ENCODE data around the gene CTSF.
"Not testable (repeated sequence)": the region's sequence is repeated elsewhere in the genome, so short reads cannot be mapped to it uniquely, and the experiment has no call there.

Gene CTSF

DNA sequence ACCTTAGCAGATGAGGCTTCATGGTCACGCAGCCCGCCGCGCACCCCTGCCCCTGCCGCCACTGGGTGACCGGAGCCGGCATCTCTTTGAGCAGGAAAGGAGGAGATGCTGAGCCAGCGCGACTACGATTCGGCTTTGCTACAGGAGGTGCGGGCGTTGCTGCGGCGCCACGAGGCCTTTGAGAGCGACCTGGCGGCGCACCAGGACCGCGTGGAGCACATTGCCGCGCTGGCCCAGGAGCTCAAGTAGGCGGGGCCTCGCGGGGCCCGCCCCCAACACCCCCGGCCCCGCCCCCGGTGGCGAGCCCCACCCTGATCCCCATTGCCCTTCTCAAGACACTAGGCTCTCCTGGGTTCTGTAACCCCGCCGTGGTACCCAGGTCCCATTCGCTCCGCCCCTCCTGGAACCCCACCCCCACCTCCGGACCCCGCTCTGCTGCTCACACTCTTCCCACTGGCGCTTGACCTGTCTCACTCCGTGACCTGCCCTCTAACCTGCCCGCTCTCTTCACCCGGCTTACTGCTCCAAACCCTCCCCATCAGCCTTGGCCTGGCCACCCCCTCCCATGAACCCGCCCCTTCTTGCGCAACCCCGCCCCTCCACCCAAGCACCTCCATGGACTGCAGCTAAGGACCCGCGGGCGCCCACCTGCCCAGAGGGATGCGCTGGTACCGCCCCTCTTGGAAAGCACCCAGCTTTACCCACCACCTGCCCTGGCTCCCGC lies 9.1 kb downstream of the CTSF start:
- DNase-seq (ENCODE audit: low read depth): no peak

DNA sequence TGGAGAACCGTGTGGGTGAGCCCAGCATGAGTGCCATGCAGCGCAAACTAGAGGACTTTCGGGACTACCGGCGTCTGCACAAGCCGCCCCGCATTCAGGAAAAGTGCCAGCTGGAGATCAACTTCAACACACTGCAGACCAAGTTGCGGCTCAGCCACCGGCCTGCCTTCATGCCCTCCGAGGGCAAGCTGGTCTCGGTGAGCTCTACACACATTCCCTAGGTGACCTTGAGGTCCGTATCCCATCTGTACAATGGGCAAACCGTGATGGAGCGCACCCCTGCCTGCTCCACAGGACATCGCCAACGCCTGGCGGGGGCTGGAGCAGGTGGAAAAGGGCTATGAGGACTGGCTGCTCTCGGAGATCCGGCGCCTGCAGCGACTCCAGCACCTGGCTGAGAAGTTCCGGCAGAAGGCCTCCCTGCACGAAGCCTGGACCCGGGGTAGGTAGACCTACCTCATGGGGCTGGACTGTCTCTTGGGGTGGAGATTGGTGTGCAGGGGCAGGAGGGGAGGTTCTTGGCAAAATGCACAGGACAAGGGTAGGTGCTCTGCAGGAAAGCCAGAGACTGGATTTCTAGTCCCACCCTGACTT lies 10.6 kb downstream of the CTSF start:
- no peak for DNase-seq (ENCODE audit: low read depth)

DNA sequence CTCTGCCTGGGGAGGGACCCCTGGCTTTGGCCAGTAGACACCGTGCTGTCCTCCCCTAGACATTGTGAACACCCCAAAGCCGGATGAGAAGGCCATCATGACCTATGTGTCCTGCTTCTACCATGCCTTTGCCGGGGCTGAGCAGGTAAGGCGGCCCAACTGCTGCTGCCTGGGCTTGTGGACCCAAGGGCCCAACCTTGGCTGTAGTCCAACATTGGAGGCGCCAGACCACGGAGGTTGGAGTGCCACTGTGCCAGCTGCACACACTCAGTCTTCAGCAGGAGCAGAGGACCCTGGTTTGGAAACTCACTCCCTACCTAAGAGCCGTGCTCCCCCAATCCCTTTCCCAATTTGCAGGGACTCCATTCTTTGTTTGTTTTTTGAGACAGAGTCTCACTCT lies 12.3 kb downstream of the CTSF start:
- no peak for DNase-seq (ENCODE audit: low read depth)

DNA sequence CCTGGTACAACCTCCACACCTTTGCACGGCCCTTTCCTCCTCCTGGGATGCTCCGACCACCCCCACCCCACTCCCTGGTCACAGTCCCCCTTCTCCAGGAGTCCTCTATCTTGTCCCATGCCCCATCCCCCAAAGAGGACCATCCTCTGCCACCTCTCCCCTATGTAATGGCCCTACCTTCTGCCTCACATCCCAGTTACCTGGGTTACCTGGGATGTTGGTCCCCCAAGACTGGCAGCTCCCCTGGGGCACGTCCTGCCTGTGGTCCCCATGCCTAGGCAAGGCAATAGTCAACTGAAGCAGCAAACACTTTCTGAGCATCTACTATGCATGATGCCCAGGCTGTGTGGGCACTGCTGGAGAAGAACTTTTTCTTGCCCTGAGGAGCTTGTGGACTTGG lies 13.0 kb downstream of the CTSF start:
- no peak for DNase-seq (ENCODE audit: low read depth)

DNA sequence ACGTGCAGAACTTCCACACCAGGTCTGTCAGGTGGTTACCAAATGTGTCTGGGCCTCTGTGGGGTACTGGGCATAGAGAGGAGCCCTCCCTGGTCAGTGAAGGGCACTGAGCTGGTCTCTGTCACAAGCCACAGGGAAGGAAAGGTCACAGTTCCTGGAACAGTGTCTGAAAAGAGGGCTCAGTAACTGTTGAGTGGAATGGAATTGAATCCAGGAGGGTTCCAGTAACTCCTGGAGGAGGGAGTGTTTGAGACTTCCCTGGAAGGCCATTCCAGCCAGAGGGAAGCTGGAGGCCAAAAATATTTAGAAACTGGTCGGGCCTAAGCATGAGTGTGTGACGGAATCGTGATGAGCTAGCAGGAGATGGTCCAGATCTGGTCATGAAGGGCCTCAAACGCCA lies 13.8 kb downstream of the CTSF start:
- no peak for DNase-seq (ENCODE audit: low read depth)

DNA sequence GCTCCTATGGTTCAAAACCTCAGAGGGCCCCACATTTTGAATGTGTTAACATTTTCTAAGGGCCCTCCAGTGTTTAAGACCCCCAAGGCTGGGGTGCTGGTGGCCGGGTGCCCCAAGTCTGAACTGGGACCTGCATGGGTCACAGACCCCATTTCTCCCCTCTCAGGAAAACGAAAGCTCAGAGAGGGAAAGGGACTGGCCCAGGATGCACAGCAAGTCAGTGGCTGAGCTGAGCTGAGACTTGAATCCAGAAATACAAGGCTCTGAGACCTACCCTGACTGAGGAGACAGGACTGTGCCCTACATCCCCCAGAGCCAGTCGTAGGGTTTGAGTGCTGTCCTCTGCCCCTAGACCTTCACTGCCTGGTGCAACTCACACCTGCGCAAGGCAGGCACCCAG lies 17.5 kb downstream of the CTSF start:
- DNase-seq (ENCODE audit: low read depth): no peak

DNA sequence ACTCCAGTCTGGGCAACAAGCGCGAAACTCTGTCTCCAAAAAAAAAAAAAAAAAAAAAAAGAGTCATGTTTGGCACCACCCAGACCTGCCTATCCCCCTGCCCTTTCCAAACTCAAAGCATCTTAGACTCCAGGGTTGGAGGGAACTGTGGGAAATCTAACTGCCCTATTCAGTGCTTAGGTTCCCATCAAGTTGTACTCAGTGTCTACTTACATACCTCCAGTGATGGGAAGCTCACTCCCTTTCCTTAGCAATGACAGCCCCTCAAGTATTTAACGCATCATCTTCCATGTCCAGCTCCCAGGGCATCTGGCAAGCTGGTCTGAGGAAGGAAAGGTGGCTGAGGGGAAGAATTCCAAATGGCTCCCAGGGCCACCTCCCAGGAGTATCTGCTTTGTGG lies 18.7 kb downstream of the CTSF start:
- DNase-seq (ENCODE audit: low read depth): no peak

DNA sequence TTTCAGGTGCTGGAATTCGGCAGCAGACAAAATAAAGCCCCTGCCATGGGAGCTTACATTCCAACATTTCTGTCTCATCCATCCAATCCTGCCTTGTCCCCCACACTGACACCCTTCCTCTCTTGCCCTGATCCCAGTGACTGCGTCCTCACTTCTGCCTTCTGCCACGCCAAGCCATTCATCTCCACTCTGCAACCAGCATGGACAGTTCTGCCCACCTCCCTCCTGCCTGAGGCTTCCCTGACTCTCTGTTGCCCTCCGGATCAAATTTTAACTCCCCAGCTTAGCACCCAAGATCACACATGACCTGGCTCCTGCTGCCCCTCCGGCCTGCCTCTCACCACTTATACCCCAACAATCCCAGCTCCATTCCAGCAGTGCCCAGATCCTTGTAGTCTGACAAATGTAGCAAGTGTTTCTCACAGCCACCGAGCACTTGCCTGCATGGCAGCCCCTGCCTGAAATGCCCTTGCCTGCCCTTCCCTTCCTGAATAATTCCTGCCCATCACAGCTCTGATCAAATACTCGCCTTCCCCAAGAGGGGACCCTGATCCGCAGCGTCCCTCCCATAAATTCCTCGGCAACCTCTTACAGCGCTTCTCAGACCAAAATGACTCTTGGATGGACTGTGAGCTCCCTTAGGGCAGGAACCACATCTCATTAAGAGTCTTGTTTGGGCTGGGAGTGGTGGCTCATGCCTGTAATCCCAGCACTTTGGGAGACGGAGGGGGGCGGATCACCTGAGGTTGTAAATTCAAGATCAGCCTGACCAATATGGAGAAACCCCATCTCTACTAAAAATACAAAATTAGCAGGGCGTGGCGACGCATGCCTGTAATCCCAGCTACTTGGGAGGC lies 19.4 kb downstream of the CTSF start:
- DNase-seq (ENCODE audit: low read depth): no peak

DNA sequence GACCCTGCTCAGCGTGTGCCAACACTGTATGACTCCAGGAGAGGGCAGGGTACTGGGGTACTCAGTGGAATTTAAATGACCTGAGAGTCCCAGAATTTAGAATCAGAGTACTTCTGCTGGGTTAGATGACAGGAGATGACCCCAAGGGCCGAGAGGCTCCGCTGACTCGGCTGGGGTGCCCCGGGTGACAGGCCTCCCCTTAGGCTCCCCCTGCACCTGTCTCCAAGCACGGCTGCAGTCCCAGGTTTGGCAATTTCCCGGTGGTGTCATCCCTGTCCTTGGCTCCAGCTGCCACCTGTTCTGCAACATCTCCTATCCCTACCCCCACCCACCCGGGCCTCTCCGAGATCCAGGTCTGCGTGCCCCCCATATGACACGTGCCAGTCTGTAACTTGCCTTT lies 20.4 kb downstream of the CTSF start:
- DNase-seq (ENCODE audit: low read depth): no peak

DNA sequence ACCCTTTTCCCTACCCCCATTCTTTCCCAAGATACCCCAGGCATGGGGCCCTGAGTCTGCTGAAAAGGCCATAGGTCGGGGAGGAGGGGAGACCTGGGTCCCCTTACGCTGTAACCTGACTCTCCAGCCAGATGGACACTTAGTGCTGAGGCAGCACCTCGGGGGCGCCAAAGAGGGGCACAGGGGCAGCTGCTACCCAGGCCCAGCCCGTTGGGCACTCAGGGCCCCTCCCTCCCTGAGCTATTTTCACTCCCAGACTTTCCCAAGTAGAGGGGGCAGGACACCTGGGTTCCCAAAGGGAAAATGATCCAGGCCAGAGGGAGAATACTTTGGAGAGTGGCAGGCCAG lies 20.8 kb downstream of the CTSF start:
- no peak for DNase-seq (ENCODE audit: low read depth)

DNA sequence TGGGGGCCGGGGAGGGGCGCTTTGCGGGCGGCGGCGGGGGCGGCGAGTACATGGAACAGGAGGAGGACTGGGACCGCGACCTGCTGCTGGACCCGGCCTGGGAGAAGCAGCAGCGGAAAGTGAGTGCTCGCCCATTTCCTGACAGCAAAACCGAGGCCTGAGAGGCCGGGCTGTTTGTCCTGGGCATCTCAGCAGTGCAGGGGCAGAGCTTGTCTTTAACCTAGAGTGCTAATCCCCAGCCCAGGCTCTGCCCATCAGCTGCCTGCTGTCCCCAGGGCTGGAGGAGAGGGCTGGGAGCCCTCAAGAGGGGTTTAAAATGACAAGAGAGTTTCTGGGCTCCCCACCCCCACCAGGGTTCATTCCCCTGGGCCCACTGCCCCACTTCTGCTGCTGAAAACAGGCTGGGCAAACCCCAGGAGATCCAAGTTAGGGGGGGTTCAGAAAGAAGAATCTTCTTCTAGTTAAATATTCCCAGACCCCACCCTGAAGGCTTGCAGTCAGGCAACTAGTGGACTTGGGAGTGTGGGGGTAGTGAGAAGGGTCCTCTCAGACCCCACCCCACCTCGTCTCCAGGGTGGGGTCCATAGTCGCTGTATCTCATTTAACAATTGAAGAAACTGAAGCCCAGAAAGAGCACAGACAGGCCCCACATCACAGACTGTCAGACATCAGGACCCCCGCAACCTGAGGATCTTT lies 21.3 kb downstream of the CTSF start:
- no peak for DNase-seq (ENCODE audit: low read depth)

DNA sequence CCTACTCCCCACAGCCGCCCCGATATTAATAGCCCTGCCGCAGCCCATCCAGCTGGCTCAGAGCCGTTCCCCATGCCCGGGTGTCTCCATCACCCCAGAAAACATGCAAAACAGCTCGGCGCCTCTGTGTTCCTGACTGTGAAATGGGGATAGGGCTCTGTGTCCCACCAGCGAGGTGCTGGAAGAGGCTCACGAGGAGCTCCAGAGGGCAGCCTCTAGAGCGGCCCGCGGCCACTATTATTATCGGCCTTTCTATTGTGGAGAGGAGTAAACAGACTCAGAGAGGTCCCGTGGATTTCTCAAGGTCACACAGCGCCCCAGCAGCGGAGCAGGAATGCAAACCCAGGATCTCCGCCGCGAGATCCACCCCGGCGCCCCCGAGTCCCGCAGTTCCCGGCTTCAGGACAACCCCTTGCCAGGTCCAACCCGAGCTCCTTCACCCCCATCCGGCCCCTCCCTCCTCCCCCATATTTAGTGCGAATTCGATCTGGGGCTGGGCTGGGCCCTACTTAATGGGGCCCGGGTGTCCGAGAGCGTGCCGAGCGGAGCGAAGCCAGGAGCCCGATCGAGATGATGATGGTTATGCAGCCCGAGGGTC lies 21.9 kb downstream of the CTSF start, which contains the start of gene ACTN3:
TSS of gene ACTN3 (plus strand) at position 536 of the 598 bp plus-strand sequence. CDS start at position 571, 35 bp downstream.
- DNase-seq (ENCODE audit: low read depth): no peak

DNA sequence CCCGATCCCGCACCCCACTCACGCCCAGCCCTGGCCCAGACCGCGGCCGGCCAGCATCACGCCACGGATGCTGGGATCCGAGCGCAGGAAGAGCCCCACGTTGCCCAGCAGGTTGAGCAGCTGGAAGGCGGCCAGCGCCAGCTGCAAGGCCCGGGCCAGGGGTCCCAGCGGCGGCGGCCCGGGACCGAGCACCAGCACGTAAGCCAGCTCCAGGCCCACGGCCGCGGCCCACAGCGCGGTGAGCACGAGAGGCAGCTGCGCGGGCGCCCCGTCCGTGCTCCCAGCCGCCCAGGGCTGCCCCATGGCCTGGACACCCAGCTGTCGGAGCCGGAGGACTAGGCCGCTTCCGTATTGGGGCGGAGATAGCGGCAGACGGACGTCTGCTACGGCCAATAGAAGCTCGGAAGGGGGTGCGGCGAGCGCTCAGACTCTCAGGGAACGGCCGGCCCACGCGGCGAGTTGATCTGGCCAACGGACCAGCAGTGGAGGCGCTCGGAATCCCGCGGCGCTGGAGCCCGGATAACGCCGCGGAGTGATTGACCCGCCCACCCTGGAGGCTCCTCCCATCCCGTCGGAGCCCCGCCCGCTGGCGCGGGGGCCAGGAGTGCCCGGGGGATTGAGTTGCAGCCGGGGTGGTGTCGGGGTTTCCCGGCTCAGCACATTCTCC lies 22.6 kb downstream of the CTSF start, which contains the start of gene ZDHHC24:
TSS of gene ZDHHC24 (minus strand) at position 348 of the 667 bp plus-strand sequence. CDS start at position 303, 45 bp downstream.
- peak; percentile 87 for DNase-seq (ENCODE audit: low read depth)

DNA sequence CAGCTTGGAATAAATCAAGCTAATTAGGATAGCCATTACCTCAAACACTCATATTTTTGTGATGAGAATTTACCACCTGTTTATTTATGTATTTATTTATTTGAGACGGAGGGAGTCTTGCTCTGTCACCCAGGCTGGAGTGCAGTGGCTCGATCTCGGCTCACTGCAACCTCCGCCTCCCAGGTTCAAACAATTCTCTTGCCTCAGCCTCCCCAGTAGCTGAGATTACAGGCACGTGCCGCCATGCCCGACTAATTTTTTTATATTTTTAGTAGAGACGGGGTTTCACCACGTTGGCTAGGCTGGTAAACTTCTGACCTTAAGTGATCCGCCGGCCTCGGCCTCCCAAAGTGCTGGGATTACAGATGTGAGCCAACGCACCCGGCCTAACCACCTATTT lies 23.5 kb downstream of the CTSF start:
- DNase-seq (ENCODE audit: low read depth): not testable (repeated sequence)

DNA sequence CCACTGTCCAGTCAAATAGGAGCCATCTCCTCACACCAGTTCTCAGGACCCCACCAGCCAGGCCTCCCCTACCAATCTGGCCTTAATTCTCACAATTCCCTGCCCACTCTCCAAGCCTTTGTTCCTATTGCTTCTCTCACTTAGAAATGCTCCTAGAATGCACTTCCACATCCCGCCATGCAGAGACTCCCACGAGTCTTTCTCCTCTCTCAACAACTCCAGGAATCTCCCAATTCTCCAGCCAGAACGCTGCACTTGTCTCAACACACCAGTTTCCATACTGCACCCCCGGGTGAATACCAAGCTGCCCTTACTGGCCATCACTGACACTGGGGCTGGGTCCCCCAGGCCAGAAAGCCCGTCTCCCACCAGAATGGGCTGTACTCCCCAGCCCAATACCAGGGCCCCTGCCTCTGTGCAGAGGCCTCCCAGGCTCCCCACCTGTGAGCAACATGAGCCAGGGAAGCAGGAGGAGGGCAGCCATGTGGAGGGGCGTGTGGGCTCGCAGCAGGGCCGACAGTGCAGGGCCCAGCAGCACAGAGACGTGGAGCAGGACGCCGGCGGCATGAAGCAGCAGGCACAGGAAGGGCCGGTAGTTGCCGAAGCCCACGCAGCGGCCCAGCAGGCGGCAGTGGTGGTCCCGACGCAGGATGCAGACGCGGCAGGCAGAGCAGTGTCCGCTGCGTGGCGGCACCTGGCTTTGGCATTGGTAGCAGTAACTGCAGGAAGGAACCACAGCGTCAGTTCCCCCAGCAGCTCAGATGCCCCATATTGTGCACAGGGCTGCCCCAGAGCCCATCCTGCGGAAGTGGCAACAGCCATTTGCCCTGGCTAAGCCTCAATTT lies 24.9 kb downstream of the CTSF start:
- DNase-seq (ENCODE audit: low read depth): no peak

DNA sequence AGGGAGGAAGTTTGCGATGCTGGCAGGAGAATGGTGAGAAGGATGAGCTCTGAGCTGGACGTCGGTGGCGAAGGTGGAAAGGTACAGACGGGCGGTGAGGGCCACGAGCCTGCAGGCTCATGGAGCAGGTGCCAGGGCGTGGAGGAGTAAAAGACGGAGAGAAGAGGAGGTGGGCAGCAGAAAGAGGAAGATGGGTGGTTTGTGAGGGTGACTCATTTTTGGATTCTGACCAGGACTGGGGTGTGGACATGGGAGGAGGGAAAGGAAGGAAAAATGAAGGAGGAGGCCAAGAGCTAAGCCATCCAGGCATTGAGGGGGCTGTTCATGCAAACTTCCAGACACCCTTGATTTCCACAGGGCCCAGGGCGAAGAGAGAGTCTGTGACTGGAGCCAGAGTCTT lies 26.0 kb downstream of the CTSF start:
- no peak for DNase-seq (ENCODE audit: low read depth)

DNA sequence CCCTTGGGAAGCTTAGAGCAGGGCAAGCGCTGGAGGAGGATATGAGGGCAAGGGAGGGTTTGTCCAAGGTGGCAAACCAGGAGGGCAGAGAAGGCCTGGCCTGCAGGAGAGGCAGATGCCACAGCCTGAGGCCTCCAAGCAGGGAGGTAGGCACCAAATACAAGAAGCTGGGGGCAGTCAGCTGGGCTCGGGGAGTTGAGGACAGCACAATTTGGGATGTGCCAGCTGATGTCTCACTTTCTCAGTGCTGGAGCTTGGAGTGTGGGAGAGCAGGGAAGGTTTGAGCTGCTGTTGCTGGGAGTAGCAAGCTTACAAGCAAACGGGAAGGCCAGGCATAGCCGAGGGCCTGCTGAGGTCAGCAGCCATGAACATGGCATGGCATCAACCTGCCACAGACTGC lies 26.5 kb downstream of the CTSF start:
- no peak for DNase-seq (ENCODE audit: low read depth)

DNA sequence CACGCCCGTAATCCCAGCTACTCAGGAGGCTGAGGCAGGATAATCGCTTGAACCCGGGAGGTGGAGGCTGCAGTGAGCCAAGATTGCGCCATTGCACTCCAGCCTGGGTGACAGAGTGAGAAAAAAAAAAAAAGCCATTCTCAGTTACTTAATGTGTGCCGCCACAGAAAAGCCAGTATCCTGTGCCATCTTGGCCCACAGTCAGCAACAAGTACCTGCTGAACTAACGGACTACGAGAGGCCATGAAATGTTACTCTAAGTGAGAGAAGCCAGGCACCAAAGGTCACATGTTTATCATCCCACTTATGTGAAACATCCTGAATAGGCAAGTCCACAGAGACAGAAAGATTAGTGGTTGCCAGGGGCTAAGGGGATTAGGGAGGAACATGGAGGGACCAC lies 27.8 kb downstream of the CTSF start:
- not testable (repeated sequence) for DNase-seq (ENCODE audit: low read depth)

DNA sequence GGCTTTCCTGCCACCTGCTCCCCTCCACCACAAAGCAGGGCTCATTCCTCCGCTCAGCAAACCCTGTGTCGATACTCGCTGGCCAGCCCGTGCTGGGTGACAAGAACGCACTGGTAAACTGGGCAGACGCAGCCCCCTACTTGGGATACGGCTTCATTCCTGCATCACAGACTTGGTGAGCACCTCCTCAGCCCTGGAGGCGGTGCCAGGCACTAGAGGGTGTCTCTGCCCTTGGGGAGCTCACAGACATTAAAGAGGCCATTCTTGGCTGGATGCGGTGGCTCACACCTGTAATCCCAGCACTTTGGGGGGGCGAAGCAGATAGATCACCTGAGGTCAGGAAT lies 28.6 kb downstream of the CTSF start:
- no peak for DNase-seq (ENCODE audit: low read depth)

DNA sequence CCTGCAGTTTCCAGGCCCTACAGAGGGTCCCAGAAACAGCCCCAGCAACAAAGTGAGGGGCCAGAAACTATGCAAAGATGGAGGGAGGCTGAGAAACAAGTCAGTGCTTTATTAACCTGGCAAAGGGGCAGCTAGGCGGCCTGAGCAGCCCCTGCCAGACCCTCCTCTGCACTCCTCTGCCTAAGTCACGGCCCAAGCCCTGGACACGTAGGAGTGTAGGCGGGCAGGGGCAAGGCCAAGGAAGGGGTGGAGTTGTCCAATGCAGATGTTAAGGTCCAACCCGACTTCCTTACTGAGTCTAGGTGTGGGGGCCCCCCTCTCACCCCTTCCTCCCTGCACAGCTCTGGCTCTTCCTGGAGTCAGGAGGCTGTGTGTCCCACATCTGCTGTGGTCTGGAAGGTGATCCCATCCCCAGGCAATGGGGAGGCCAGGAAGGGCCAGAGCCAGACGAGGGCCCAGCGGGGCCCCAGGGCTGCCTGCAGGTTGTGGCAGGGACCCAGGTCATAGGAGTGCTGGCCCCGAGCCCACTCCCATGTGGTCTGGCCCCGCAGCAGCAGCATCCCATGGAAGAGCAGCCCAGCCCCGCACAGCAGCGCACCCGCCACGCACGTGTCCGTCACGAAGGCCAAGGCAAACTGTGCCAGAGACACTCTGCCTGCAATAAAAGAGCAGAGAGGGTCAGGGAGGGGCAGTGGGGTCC lies 29.1 kb downstream of the CTSF start:
- no peak for DNase-seq (ENCODE audit: low read depth)
